Measurements from ENCODE around the gene CDS2. TPM values are rescaled to one million over a fixed set of nuclear protein-coding genes. Genes with fewer than 3 reads are reported as not detected.

Gene CDS2
- total and polyA plus RNA-seq, 10 of the 15 experiments (the other 5 are each of a cell fraction or from before 2014, with no cell fraction given), result 11.5 to 94.7 (median 23.1) TPM

- TF ChIP-seq NR2C2 (IDR thresholded peaks at IDR 0.05; ENCODE audit: borderline replicate concordance, control insufficient read depth, insufficient read length, low read depth) (no peak), BHLHE40 (IDR thresholded peaks at IDR 0.05; ENCODE audit: borderline replicate concordance in 1 of 2, low read depth in 2 of 2, low read length in 1 of 2) (no peak), LARP7 (IDR thresholded peaks at IDR 0.05) (no peak), RAD21 (IDR thresholded peaks at IDR 0.05; ENCODE audit: insufficient read depth, low read depth, low read length) (no peak), ZBTB40 (IDR thresholded peaks at IDR 0.05; ENCODE audit: borderline replicate concordance) (no peak), E2F8 (IDR thresholded peaks at IDR 0.05; ENCODE audit: low read depth, partially characterized antibody) (no peak), NRF1 (conservative IDR thresholded peaks at IDR 0.05; ENCODE audit: low read depth, low read length) (no peak), BRCA1 (IDR thresholded peaks at IDR 0.05; ENCODE audit: low read depth, low read length) (no peak), RELB (IDR thresholded peaks at IDR 0.05; ENCODE audit: low read depth) (no peak)
- ChIA-PET POLR2A (no interaction called here), RAD21 (ENCODE audit: unreplicated experiment) (no interaction called here), SMC1A (ENCODE audit: uncharacterized antibody, unreplicated experiment) (interaction anchor here (1.2 kb wide), 1 partner anchor 17 kb away, joined by 3 read pairs; the partner anchor contains the start of gene CDS2), CTCF (no interaction called here)
- Histone ChIP-seq H3K36me3 (ENCODE audit: control insufficient read depth in 2 of 2, insufficient read depth in 2 of 2, low read length in 1 of 2) (peaks cover 0 to 16% of the 10 kb centered on the region in 2 experiments), H3K27me3 (replicated peaks in 1 of 2; ENCODE audit: control insufficient read depth in 2 of 2, insufficient read depth in 2 of 2, low read length in 1 of 2) (no peaks in the 10 kb centered on the region), H3K79me2 (ENCODE audit: control insufficient read depth, insufficient read depth, low read length) (peaks cover 15% of the 10 kb centered on the region), H4K20me1 (ENCODE audit: control insufficient read depth, insufficient read depth) (no peaks in the 10 kb centered on the region), H3K4me2 (ENCODE audit: control insufficient read depth, insufficient read depth) (no peak overlapping the region), H3K9me3 (replicated peaks; ENCODE audit: control insufficient read depth, insufficient read depth, low read length) (no peaks in the 10 kb centered on the region), H3K4me1 (ENCODE audit: control insufficient read depth, insufficient read depth, low read length) (peaks cover 10% of the 10 kb centered on the region; the same call in 1 of the 2 replicates), H3K4me3 (no peak overlapping the region), H3K9ac (ENCODE audit: control insufficient read depth, insufficient read depth, low read length) (no peak overlapping the region), H2AFZ (ENCODE audit: control insufficient read depth, low read depth, low read length) (no peak overlapping the region), H3K27ac (ENCODE audit: control insufficient read depth, insufficient read depth) (no peak overlapping the region)
- intact Hi-C loops (cut with micrococcal nuclease; ENCODE audit: unreplicated experiment), result no loop called here
- DNase-seq (ENCODE audit: low read depth, low spot score) (no peak), ATAC-seq (no peak), FAIRE-seq (no peak)
- in situ Hi-C loops (cut with MboI), result no loop called here
- WGBS (ENCODE audit: insufficient coverage, insufficient replicate concordance, low lambda C conversion rate, missing lambda C conversion rate), result 99% methylated on average over 5 of the region's 5 CpGs
- BruUV-seq (replicated peaks), result no TSS peak
Observed at GRCh38 chr20:5109276-5109675, 17.5 kb upstream of the CDS2 start.

Measured in GM12878 (cell line).